ENCODE data around the gene VDAC1.

VDAC1 gene

GRCh38 chr5:134046801-134047686 is 42.3 kb upstream of the VDAC1 start:
- no peak for TF ChIP-seq CTCF (IDR thresholded peaks at IDR 0.05; ENCODE audit: extremely low read depth, missing control alignments)
- no peak for DNase-seq (ENCODE audit: low spot score)

- no peak for TF ChIP-seq CTCF (IDR thresholded peaks at IDR 0.05; ENCODE audit: extremely low read depth, missing control alignments)
- DNase-seq (ENCODE audit: low spot score): no peak
Measured at GRCh38 chr5:134046330-134046729, 41.6 kb upstream of the VDAC1 start.

GRCh38 chr5:134043793-134044792 is 39.3 kb upstream of the VDAC1 start:
- DNase-seq (ENCODE audit: low spot score): no peak
- TF ChIP-seq CTCF (IDR thresholded peaks at IDR 0.05; ENCODE audit: extremely low read depth, missing control alignments): no peak

- no peak for TF ChIP-seq CTCF (IDR thresholded peaks at IDR 0.05; ENCODE audit: extremely low read depth, missing control alignments)
- DNase-seq (ENCODE audit: low spot score): peak; percentile 64
Measured at GRCh38 chr5:134041570-134042411, 37.0 kb upstream of the VDAC1 start.

GRCh38 chr5:134038138-134038537 is 33.4 kb upstream of the VDAC1 start:
- no peak for TF ChIP-seq CTCF (IDR thresholded peaks at IDR 0.05; ENCODE audit: extremely low read depth, missing control alignments)
- DNase-seq (ENCODE audit: low spot score): no peak

- TF ChIP-seq CTCF (IDR thresholded peaks at IDR 0.05; ENCODE audit: extremely low read depth, missing control alignments): no peak
- DNase-seq (ENCODE audit: low spot score): no peak
Measured at GRCh38 chr5:134037160-134037559, 32.4 kb upstream of the VDAC1 start.

Measured in GM20000 (cell line).